CD4-positive, alpha-beta T cell (primary cell): ENCODE results near the gene SMARCA2. TPM values are rescaled to one million over a fixed set of nuclear protein-coding genes. Genes with fewer than 3 reads are reported as not detected.
A peak's percentile ranks its signal among the peaks of the same experiment; 100 is the strongest.

Experiments
- ATAC-seq: fragments of 200-7000 bp; cut with Tn5 transposase; one replicate; pipeline ENCODE4 v1.10.0; 2022; ENCODE audit warnings: mild to moderate bottlenecking; ENCODE audit not compliant: poor library complexity
- CTCF ChIA-PET: fragments of 350-600 bp; sonication (Branson Sonifier 250); formaldehyde crosslinking; loops from one replicate; lab custom pipeline; 2021; ENCODE audit warnings: antibody characterized with exemption, inconsistent platforms; lab: Charles Lee
- POLR2A ChIA-PET: fragments of 350-600 bp; sonication (Branson Sonifier 250); formaldehyde crosslinking; loops from one replicate; lab custom pipeline; 2021; ENCODE audit warnings: antibody characterized with exemption, inconsistent platforms; lab: Charles Lee
- DNase-seq, 14 experiments: peaks; one replicate each; pipeline ENCODE4 v3.0.0-alpha.2; 2013 to 2020; ENCODE audit warnings: mixed read lengths in 2 of 14
- H3K27ac ChIP-seq, 2 donors: one replicate each; pipeline versions ENCODE4 v1.5.1 to v1.7.0; 2013; ENCODE audit warnings: low read length in 2 of 2, low read depth in 1 of 2, mild to moderate bottlenecking in 1 of 2
- H3K27me3 ChIP-seq, 2 experiments: 1 replicate in 1 of 2; 2 replicates in 1 of 2; pipeline versions ENCODE4 v1.6.1 to v1.7.0; 2013; ENCODE audit warnings: low read length in 2 of 2, control low read depth in 1 of 2, mild to moderate bottlenecking in 1 of 2, moderate library complexity in 1 of 2; ENCODE audit not compliant: insufficient read depth in 2 of 2, control insufficient read depth in 1 of 2
- H3K36me3 ChIP-seq: one replicate; pipeline ENCODE4 v1.6.1; 2013; ENCODE audit warnings: low read length, control low read depth; ENCODE audit not compliant: insufficient read depth
- H3K4me1 ChIP-seq: one replicate; pipeline ENCODE4 v1.6.1; 2013; ENCODE audit warnings: low read length, control low read depth; ENCODE audit not compliant: insufficient read depth
- H3K4me3 ChIP-seq: one replicate; pipeline ENCODE4 v1.5.1; 2013; ENCODE audit warnings: mild to moderate bottlenecking, low read length, moderate library complexity
- H3K9me3 ChIP-seq, 2 experiments: 1 replicate in 1 of 2; 2 replicates in 1 of 2; pipeline versions ENCODE4 v1.6.1 to v1.7.0; 2013; ENCODE audit warnings: low read length in 2 of 2, mild to moderate bottlenecking in 2 of 2, control low read depth in 1 of 2, moderate library complexity in 1 of 2; ENCODE audit not compliant: control insufficient read depth in 1 of 2, insufficient read depth in 1 of 2
- H3K27ac Mint-ChIP-seq: one replicate; pipeline ENCODE4 v1.8.0; 2020; ENCODE audit warnings: mixed read lengths
- H3K27me3 Mint-ChIP-seq: one replicate; pipeline ENCODE4 v1.8.0; 2021; ENCODE audit warnings: mixed read lengths
- H3K36me3 Mint-ChIP-seq: one replicate; pipeline ENCODE4 v1.8.0; 2021; ENCODE audit warnings: low read depth, mixed read lengths
- H3K4me1 Mint-ChIP-seq: one replicate; pipeline ENCODE4 v1.8.0; 2021; ENCODE audit warnings: low read depth, mixed read lengths
- H3K4me3 Mint-ChIP-seq: one replicate; pipeline ENCODE4 v1.8.0; 2020; ENCODE audit warnings: mild to moderate bottlenecking, mixed read lengths
- H3K9me3 Mint-ChIP-seq: one replicate; pipeline ENCODE4 v1.8.0; 2020; ENCODE audit warnings: mixed read lengths
- CTCF ChIP-seq: fragments of 200-600 bp; IDR thresholded peaks from one replicate; pipeline ENCODE4 v1.8.0; 2022; ENCODE audit warnings: antibody characterized with exemption, mild to moderate bottlenecking
- intact Hi-C, 2 experiments: fragments of 100-400 bp; cut with DNase I in 1 of 2; cut with micrococcal nuclease in 1 of 2; formaldehyde crosslinking; loops; one replicate each; pipeline versions ENCODE4 v1.15.1 to v1.9.0; 2023 to 2025; cut with DNase I, micrococcal nuclease
- total RNA-seq, 174 experiments: library from RNA in 2 of 174; stranded (reverse) in 2 of 174; gene quantifications; one replicate each; pipeline ENCODE4 v1.2.3 and lab custom pipeline; 2021 to 2026

SMARCA2 gene
- total RNA-seq, 2 experiments from 2014 or later = 268 to 272 TPM

GRCh38 chr9:2023042-2023441, 7.9 kb downstream of the SMARCA2 start:
- peaks cover 62% of the 10 kb centered on the region for H3K4me1 ChIP-seq
- H3K9me3 Mint-ChIP-seq = no peaks in the 10 kb centered on the region

GRCh38 chr9:2023532-2023931, 8.4 kb downstream of the SMARCA2 start:
- Histone ChIP-seq H3K27ac (peak overlapping the region in 1 of 2 donors; percentile 59), H3K27me3 (no peaks in the 10 kb centered on the region), H3K4me3 (peak overlapping the region; percentile 1), H3K9me3 (no peaks in the 10 kb centered on the region), H3K4me1 (peaks cover 64% of the 10 kb centered on the region), H3K36me3 (no peaks in the 10 kb centered on the region)
- Mint-ChIP-seq H3K4me1 (peaks cover 99% of the 10 kb centered on the region), H3K27ac (peak overlapping the region; percentile 84), H3K27me3 (no peaks in the 10 kb centered on the region), H3K9me3 (no peaks in the 10 kb centered on the region), H3K36me3 (peaks cover 36% of the 10 kb centered on the region), H3K4me3 (peak overlapping the region; percentile 32)
- ATAC-seq (no peak), DNase-seq (no peak)
- ChIA-PET POLR2A (interaction anchor here (1.5 to 3.6 kb wide), 4 partner anchors 9 to 31 kb away, joined by 5 to 25 read pairs (median 6); partner anchors contain the start of gene SMARCA2), CTCF (interaction anchor here (1.2 kb wide), 1 partner anchor 20 kb away, joined by 3 read pairs; no protein-coding TSS in a partner anchor)
- TF ChIP-seq CTCF = no peak
- intact Hi-C loops = loop anchor here in 1 of 2 experiments (2.0 kb wide), 1 partner anchor 13 kb away; no protein-coding TSS in a partner anchor

More at GRCh38 chr9:2023042-2023441, 7.9 kb downstream of the SMARCA2 start:
- peaks cover 36% of the 10 kb centered on the region for H3K36me3 Mint-ChIP-seq
- ATAC-seq (no peak), DNase-seq (peak in 1 of 14 experiments; percentile 28)
- Histone ChIP-seq H3K27ac (peak overlapping the region in 1 of 2 donors; percentile 59), H3K36me3 (no peaks in the 10 kb centered on the region), H3K4me3 (peak overlapping the region; percentile 1), H3K9me3 (no peaks in the 10 kb centered on the region), H3K27me3 (no peaks in the 10 kb centered on the region)
- no peak for TF ChIP-seq CTCF
- peak overlapping the region; percentile 84 for H3K27ac Mint-ChIP-seq
- ChIA-PET CTCF (interaction anchor here (1.2 kb wide), 1 partner anchor 21 kb away, joined by 3 read pairs; no protein-coding TSS in a partner anchor), POLR2A (interaction anchor here (1.5 to 3.6 kb wide), 4 partner anchors 8 to 31 kb away, joined by 5 to 25 read pairs (median 6); partner anchors contain the start of gene SMARCA2)
- intact Hi-C loops = loop anchor here in 1 of 2 experiments (2.0 kb wide), 1 partner anchor 14 kb away; no protein-coding TSS in a partner anchor
- H3K4me3 Mint-ChIP-seq = peak overlapping the region; percentile 32
- peaks cover 99% of the 10 kb centered on the region for H3K4me1 Mint-ChIP-seq
- no peaks in the 10 kb centered on the region for H3K27me3 Mint-ChIP-seq

GRCh38 chr9:2024888-2025782, 10.0 kb downstream of the SMARCA2 start:
- intact Hi-C loops = loop anchor here in 1 of 2 experiments (2.0 kb wide), 1 partner anchor 24 kb away; no protein-coding TSS in a partner anchor
- H3K27ac ChIP-seq = peak overlapping the region in 1 of 2 donors; percentile 8
- POLR2A ChIA-PET = interaction anchor here (0.7 to 3.3 kb wide), 3 partner anchors 9 to 21 kb away, joined by 3 to 57 read pairs (median 5); partner anchors contain the start of gene SMARCA2
- DNase-seq = no peak
- no peak for ATAC-seq
- Mint-ChIP-seq H3K4me3 (peak overlapping the region; percentile 35), H3K36me3 (peaks cover 42% of the 10 kb centered on the region), H3K4me1 (peaks cover 99% of the 10 kb centered on the region), H3K27ac (peak overlapping the region; percentile 84), H3K27me3 (no peaks in the 10 kb centered on the region), H3K9me3 (no peaks in the 10 kb centered on the region)
- CTCF ChIA-PET = no interaction called here
- peaks cover 65% of the 10 kb centered on the region for H3K4me1 ChIP-seq
- H3K27me3 ChIP-seq = no peaks in the 10 kb centered on the region
- no peaks in the 10 kb centered on the region for H3K9me3 ChIP-seq
- no peak overlapping the region for H3K4me3 ChIP-seq
- no peak for TF ChIP-seq CTCF
- H3K36me3 ChIP-seq = peaks cover 13% of the 10 kb centered on the region
